HG03045 (cell line): ENCODE results near the gene APLNR.

Source experiments
- ATAC-seq: cut with Tn5 transposase; IDR thresholded peaks from one replicate; pipeline ENCODE4 v1.9.1; 2021; ENCODE audit warnings: mild to moderate bottlenecking, moderate library complexity; ENCODE audit not compliant: unreplicated experiment

The APLNR gene

GRCh38 chr11:57251491-57252104 is 14.5 kb upstream of the APLNR start:
- no peak for ATAC-seq

- no peak for ATAC-seq
Observed at GRCh38 chr11:57251037-57251436, 14.0 kb upstream of the APLNR start.

GRCh38 chr11:57249384-57250319 is 12.6 kb upstream of the APLNR start:
- ATAC-seq, result no peak

- no peak for ATAC-seq
Observed at GRCh38 chr11:57248780-57249383, 11.8 kb upstream of the APLNR start.

- ATAC-seq, result no peak
Observed at GRCh38 chr11:57244911-57245310, 7.9 kb upstream of the APLNR start.

GRCh38 chr11:57241353-57241972 is 4.4 kb upstream of the APLNR start:
- ATAC-seq, result no peak

- ATAC-seq, result no peak
Observed at GRCh38 chr11:57240757-57241156, 3.7 kb upstream of the APLNR start.

GRCh38 chr11:57240007-57240406 is 3.0 kb upstream of the APLNR start:
- ATAC-seq, result no peak

GRCh38 chr11:57239348-57239747 is 2.3 kb upstream of the APLNR start:
- ATAC-seq, result no peak

GRCh38 chr11:57235761-57236703 is 1.0 kb downstream of the APLNR start:
- no peak for ATAC-seq

- ATAC-seq, result no peak
Observed at GRCh38 chr11:57233702-57234101, 3.3 kb downstream of the APLNR start.

GRCh38 chr11:57231539-57232253 is 5.4 kb downstream of the APLNR start:
- ATAC-seq, result no peak

- ATAC-seq, result no peak
Observed at GRCh38 chr11:57230791-57231538, 6.1 kb downstream of the APLNR start.

- no peak for ATAC-seq
Observed at GRCh38 chr11:57230316-57230715, 6.7 kb downstream of the APLNR start.

GRCh38 chr11:57228600-57228999 is 8.4 kb downstream of the APLNR start:
- no peak for ATAC-seq

GRCh38 chr11:57224537-57224936 is 12.5 kb downstream of the APLNR start:
- ATAC-seq, result no peak

- no peak for ATAC-seq
Observed at GRCh38 chr11:57224128-57224527, 12.9 kb downstream of the APLNR start.

- no peak for ATAC-seq
Observed at GRCh38 chr11:57223601-57224000, 13.4 kb downstream of the APLNR start.

- ATAC-seq, result no peak
Observed at GRCh38 chr11:57222239-57222638, 14.8 kb downstream of the APLNR start.
